Astrocyte of the cerebellum (primary cell): ENCODE results near the gene TIAM1.

Experiments
- DNase-seq: peaks from one replicate; pipeline ENCODE4 v3.0.0-alpha.2; 2011; ENCODE audit warnings: low read depth
- H3K4me3 ChIP-seq: 2 replicates; pipeline ENCODE4 v1.5.1; 2011; ENCODE audit warnings: mild to moderate bottlenecking, low read depth, low read length, moderate library complexity
- CTCF ChIP-seq: IDR thresholded peaks from 2 replicates; pipeline ENCODE4 v1.5.1; 2012; ENCODE audit warnings: low read length, low read depth, moderate library complexity, mild to moderate bottlenecking; ENCODE audit errors: missing control alignments
- in situ Hi-C: cut with HindIII; loops from 2 replicates; pipeline ENCODE4 v1.10.0; 2017; ENCODE audit warnings: low sequenced_read_pairs

TIAM1 gene

GRCh38 chr21:31159808-31160207 lies 184.3 kb downstream of the TIAM1 start:
- in situ Hi-C loops = no loop called here
- no peak for TF ChIP-seq CTCF
- DNase-seq = no peak
- no peak overlapping the region for H3K4me3 ChIP-seq

GRCh38 chr21:31158789-31159581 lies 185.1 kb downstream of the TIAM1 start:
- TF ChIP-seq CTCF = no peak
- in situ Hi-C loops = no loop called here
- no peak overlapping the region for H3K4me3 ChIP-seq
- DNase-seq = no peak

- H3K4me3 ChIP-seq = no peak overlapping the region
- TF ChIP-seq CTCF = no peak
- in situ Hi-C loops = no loop called here
- no peak for DNase-seq
Observed at GRCh38 chr21:31157756-31158155, 186.3 kb downstream of the TIAM1 start.

GRCh38 chr21:31156662-31157061 lies 187.4 kb downstream of the TIAM1 start:
- TF ChIP-seq CTCF = no peak
- DNase-seq = no peak
- in situ Hi-C loops = no loop called here
- H3K4me3 ChIP-seq = no peak overlapping the region

- in situ Hi-C loops = no loop called here
- no peak overlapping the region for H3K4me3 ChIP-seq
- TF ChIP-seq CTCF = no peak
- DNase-seq = no peak
Observed at GRCh38 chr21:31156169-31156568, 187.9 kb downstream of the TIAM1 start.

GRCh38 chr21:31151156-31152045 lies 192.7 kb downstream of the TIAM1 start:
- in situ Hi-C loops = no loop called here

More at GRCh38 chr21:31151156-31152045, 192.7 kb downstream of the TIAM1 start:
- DNase-seq = no peak
- H3K4me3 ChIP-seq = no peak overlapping the region
- no peak for TF ChIP-seq CTCF
